Liver (tissue), 2 donors: ENCODE measurements around the gene EXOC4.

Experiments
- YY1 ChIP-seq: IDR thresholded peaks from 2 replicates; pipeline ENCODE4 v1.6.1; 2016; ENCODE audit warnings: antibody characterized with exemption, mild to moderate bottlenecking
- TF ChIP-seq, protein P1 (sequence below): fragments of 150-350 bp; IDR thresholded peaks from 2 replicates; pipeline ENCODE4 v1.5.1; 2017; ENCODE audit warnings: improper control_type of control experiment, low read depth, low read length; ENCODE audit not compliant: missing input control
- donor health status: healthy.

DNA sequence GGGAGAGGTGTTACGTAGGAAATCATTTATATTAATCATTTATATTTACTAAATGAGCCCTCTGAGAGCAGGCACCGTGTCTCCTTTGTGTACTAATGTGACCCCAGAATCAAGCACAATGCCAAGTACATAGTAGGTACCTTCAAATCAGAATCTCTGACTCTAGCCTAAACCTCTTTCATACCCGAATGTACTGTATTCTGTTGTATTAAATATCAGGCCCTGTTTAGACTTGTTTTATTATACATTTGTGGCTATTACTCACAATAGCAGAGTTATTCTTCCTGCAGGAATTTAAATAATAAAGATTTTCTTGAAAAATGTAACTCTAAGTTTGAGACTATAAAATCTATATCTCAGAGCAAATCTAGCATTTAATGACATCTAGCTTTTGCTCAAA lies 297.3 kb downstream of the EXOC4 start:
- TF ChIP-seq, protein P1, sequence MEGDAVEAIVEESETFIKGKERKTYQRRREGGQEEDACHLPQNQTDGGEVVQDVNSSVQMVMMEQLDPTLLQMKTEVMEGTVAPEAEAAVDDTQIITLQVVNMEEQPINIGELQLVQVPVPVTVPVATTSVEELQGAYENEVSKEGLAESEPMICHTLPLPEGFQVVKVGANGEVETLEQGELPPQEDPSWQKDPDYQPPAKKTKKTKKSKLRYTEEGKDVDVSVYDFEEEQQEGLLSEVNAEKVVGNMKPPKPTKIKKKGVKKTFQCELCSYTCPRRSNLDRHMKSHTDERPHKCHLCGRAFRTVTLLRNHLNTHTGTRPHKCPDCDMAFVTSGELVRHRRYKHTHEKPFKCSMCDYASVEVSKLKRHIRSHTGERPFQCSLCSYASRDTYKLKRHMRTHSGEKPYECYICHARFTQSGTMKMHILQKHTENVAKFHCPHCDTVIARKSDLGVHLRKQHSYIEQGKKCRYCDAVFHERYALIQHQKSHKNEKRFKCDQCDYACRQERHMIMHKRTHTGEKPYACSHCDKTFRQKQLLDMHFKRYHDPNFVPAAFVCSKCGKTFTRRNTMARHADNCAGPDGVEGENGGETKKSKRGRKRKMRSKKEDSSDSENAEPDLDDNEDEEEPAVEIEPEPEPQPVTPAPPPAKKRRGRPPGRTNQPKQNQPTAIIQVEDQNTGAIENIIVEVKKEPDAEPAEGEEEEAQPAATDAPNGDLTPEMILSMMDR = no peak
- no peak for TF ChIP-seq YY1
